ENCODE measurements around the gene PITPNC1. TPM values are rescaled to one million over a fixed set of nuclear protein-coding genes. Genes with fewer than 3 reads are reported as not detected.

Gene PITPNC1
- total RNA-seq, 4 donors from 2014 or later: 4.1 to 45.1 (median 8.7) TPM

DNA sequence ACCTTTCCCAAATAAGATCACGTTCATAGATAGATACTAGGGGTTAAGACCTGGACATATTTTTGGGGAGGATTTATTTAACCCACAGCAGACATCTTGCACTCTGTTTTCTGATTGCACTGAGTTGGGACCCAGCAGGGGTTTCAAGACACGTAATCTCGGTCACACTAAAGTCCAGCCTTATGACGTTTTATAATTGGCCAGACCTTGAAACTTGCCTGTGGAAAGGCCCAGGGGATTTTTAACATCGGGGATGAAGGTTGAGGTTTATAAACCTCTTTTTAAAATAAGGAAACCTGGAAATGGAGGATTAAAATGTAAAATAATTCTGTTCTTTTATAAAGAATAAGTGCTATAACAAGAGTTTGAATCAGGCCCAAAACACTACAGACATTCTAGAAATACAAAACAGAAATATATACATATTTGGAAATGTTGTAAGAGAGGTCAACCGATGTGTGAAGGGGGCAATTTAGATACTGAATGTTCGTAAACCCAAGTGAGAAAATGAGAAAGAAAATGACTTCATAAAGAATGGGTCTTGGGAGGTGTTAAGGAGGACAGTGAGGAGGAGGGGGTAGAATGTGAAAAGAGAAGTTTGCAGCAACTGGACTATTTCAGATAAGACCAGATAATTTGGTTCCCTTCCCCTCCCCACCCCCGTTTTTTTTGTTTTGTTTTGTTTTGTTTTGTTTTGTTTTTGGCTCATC is 279.6 kb downstream of the PITPNC1 start:
- intact Hi-C loops (cut with DNase I; ENCODE audit: low total_unique reads): no loop called here
- H3K36me3 ChIP-seq: no peaks in the 10 kb centered on the region
- TF ChIP-seq, protein P1, sequence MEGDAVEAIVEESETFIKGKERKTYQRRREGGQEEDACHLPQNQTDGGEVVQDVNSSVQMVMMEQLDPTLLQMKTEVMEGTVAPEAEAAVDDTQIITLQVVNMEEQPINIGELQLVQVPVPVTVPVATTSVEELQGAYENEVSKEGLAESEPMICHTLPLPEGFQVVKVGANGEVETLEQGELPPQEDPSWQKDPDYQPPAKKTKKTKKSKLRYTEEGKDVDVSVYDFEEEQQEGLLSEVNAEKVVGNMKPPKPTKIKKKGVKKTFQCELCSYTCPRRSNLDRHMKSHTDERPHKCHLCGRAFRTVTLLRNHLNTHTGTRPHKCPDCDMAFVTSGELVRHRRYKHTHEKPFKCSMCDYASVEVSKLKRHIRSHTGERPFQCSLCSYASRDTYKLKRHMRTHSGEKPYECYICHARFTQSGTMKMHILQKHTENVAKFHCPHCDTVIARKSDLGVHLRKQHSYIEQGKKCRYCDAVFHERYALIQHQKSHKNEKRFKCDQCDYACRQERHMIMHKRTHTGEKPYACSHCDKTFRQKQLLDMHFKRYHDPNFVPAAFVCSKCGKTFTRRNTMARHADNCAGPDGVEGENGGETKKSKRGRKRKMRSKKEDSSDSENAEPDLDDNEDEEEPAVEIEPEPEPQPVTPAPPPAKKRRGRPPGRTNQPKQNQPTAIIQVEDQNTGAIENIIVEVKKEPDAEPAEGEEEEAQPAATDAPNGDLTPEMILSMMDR (IDR thresholded peaks at IDR 0.05): no peak
- no peak for TF ChIP-seq POLR2A (IDR thresholded peaks at IDR 0.05)
- H3K4me1 ChIP-seq: no peaks in the 10 kb centered on the region
- no peak overlapping the region for H3K27ac ChIP-seq
- no peaks in the 10 kb centered on the region for H3K9me3 ChIP-seq
- no peak overlapping the region for H3K4me3 ChIP-seq
- DNase-seq: no peak
- no peaks in the 10 kb centered on the region for H3K27me3 ChIP-seq

DNA sequence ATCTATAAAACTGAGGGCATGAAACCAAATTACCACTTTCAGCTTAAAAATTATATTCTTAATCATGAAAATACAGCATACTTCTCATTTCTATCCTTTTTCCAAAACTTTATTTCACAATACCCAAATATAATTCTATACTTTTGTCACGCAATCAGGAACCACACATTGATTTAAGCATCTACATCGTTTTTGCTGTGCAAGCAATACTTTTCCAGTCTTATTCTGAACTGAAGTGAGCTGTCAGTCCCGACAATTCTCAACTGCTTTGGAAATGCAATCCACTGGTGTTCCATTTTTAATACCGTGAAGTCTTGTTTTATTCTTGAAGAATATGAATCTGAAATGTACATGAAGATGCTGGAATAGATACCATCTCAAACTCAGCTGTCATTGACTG is 280.5 kb downstream of the PITPNC1 start:
- H3K4me3 ChIP-seq: no peak overlapping the region
- no peaks in the 10 kb centered on the region for H3K36me3 ChIP-seq
- no peaks in the 10 kb centered on the region for H3K9me3 ChIP-seq
- H3K27me3 ChIP-seq: no peaks in the 10 kb centered on the region
- DNase-seq: no peak
- H3K27ac ChIP-seq: no peak overlapping the region
- TF ChIP-seq POLR2A (IDR thresholded peaks at IDR 0.05): no peak
- TF ChIP-seq, protein P1 (IDR thresholded peaks at IDR 0.05): no peak
- intact Hi-C loops (cut with DNase I; ENCODE audit: low total_unique reads): no loop called here
- H3K4me1 ChIP-seq: no peaks in the 10 kb centered on the region

DNA sequence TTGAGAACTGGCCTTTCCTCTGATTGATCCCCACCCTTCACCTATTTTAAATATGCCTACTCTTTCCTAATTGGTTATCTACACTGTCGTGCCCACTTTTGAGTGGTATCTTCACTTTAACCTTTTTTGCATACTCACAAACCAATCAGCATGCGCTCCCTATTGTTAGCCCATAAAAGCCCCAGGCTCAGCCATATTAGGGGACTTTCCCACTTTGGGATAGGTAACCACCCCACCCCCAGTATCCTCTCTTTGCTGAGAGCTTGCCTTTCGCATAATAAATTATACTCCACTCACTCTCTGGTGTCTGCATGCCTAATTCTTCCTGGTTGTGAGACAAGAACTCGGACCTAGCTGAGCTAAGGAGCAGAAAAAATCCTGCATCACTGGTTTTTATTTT is 281.2 kb downstream of the PITPNC1 start:
- Histone ChIP-seq H3K9me3 (no peaks in the 10 kb centered on the region), H3K4me3 (no peak overlapping the region), H3K4me1 (no peaks in the 10 kb centered on the region), H3K27ac (no peak overlapping the region), H3K27me3 (no peaks in the 10 kb centered on the region), H3K36me3 (no peaks in the 10 kb centered on the region)
- no peak for DNase-seq
- no peak for TF ChIP-seq POLR2A (IDR thresholded peaks at IDR 0.05)
- TF ChIP-seq, protein P1 (IDR thresholded peaks at IDR 0.05): no peak
- intact Hi-C loops (cut with DNase I; ENCODE audit: low total_unique reads): no loop called here

GRCh38 chr17:67659028-67659427 is 281.9 kb downstream of the PITPNC1 start:
- intact Hi-C loops (cut with DNase I; ENCODE audit: low total_unique reads): no loop called here
- TF ChIP-seq, protein P1 (IDR thresholded peaks at IDR 0.05): no peak
- TF ChIP-seq POLR2A (IDR thresholded peaks at IDR 0.05): no peak
- Histone ChIP-seq H3K36me3 (no peaks in the 10 kb centered on the region), H3K4me1 (no peaks in the 10 kb centered on the region), H3K4me3 (no peak overlapping the region), H3K27me3 (no peaks in the 10 kb centered on the region), H3K9me3 (no peaks in the 10 kb centered on the region), H3K27ac (no peak overlapping the region)
- no peak for DNase-seq

DNA sequence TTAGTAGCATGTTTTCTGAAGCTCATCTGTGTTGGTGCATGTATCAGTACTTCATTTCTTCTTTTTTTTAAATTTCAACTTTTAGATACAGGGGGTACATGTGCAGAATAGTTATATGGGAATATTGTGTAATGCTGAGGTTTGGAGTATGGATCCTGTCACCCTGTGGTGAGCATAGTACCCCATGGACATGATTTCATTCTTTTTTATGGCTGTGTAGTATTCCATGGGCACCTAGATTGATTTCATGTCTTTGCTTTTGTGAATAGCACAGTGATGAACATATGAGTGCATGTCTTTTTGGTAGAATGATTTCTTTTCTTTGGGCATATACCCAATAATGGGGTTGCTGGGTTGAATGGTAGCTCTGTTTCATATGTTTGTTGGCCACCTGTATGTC is 285.6 kb downstream of the PITPNC1 start:
- H3K4me1 ChIP-seq: no peaks in the 10 kb centered on the region
- no peaks in the 10 kb centered on the region for H3K9me3 ChIP-seq
- TF ChIP-seq, protein P1 (IDR thresholded peaks at IDR 0.05): no peak
- TF ChIP-seq POLR2A (IDR thresholded peaks at IDR 0.05): no peak
- no peak overlapping the region for H3K27ac ChIP-seq
- no peak for DNase-seq
- H3K27me3 ChIP-seq: no peaks in the 10 kb centered on the region
- H3K36me3 ChIP-seq: no peaks in the 10 kb centered on the region
- no peak overlapping the region for H3K4me3 ChIP-seq
- intact Hi-C loops (cut with DNase I; ENCODE audit: low total_unique reads): no loop called here

All from uterus (tissue), 4 donors.